Heart left ventricle (tissue), 13 donors: ENCODE data around the gene OR52D1.

Source experiments
- CTCF ChIP-seq, 12 donors: fragments of 200-600 bp; sonication (generic) in 4 of 12; IDR thresholded peaks; one replicate each; pipeline versions ENCODE4 v1.5.0 to v1.8.0; 2018 to 2022; ENCODE audit warnings: antibody characterized with exemption in 12 of 12, mild to moderate bottlenecking in 5 of 12
- POLR2A ChIP-seq, 2 donors: fragments of 450-650 bp; IDR thresholded peaks; one replicate each; pipeline ENCODE4 v1.6.1; 2017; ENCODE audit warnings: antibody characterized with exemption in 2 of 2, mild to moderate bottlenecking in 2 of 2, moderate library complexity in 2 of 2
- donor health status: ischemic (EF 13 %, LVEDD 7.1; RV severe dilation, severe dysfunction).
- donor health status: DM: no; HTN: yes; CAD: no.
- donor health status: DM: no; HTN: no; CAD: no.
- donor health status: ischemic (EF 25% LVEDD 6.9; RV normal size, moderate dysfunction).
- donor health status: ischemic (EF 25% LVEDD 5.7; RV mildly dilated, moderate dysfunction).
- donor health status: ischemic (EF 35%, LVEDD 5.7; RV mildly dilated, moderate dysfunction).
- donor health status: nonischemic (EF 11% LVEDD 7.7; RV severe dilation, severe dysfunction).
- donor health status: DM: yes; HTN: yes; CAD: no.
- donor health status: PGD.
- donor health status: ischemic (EF 29% LVEDD 5.4; RV normal size, mild dysfunction).
- donor health status: nonischemic (EF 23%, LVEDD 6.1; RV moderate dilation, normal function).

GRCh38 chr11:5522308-5522707, 33.8 kb downstream of the OR52D1 start:
- TF ChIP-seq CTCF (IDR thresholded peaks at IDR 0.05) (no peak), POLR2A (IDR thresholded peaks at IDR 0.05) (no peak)
